PFSK-1 (cell line): Measurements from ENCODE around the gene CEP112.

Experiments
- FOXP2 ChIP-seq: optimal IDR thresholded peaks from 2 replicates; pipeline ENCODE3; 2011; ENCODE audit warnings: borderline replicate concordance, control low read depth, inconsistent platforms; ENCODE audit not compliant: insufficient read depth; ENCODE audit errors: extremely low read length, extremely low read depth
- POLR2AphosphoS5 ChIP-seq: IDR thresholded peaks from 2 replicates; pipeline ENCODE4 v1.6.1; 2012; ENCODE audit warnings: low read depth, mild to moderate bottlenecking, control low read depth, low read length, moderate library complexity
- SIN3A ChIP-seq: IDR thresholded peaks from 2 replicates; pipeline ENCODE4 v1.6.1; 2012; ENCODE audit warnings: mild to moderate bottlenecking, low read length, moderate library complexity, borderline replicate concordance; ENCODE audit not compliant: insufficient read depth
- TAF1 ChIP-seq: IDR thresholded peaks from 2 replicates; pipeline ENCODE4 v1.6.1; 2012; ENCODE audit warnings: low read length, control low read depth, borderline replicate concordance; ENCODE audit not compliant: insufficient read depth
- TF ChIP-seq, protein P1 (sequence below), 2 experiments: IDR thresholded peaks; 2 replicates each; pipeline versions ENCODE4 v1.6.1 to v1.8.0; 2011 to 2012; ENCODE audit warnings: low read depth in 2 of 2, low read length in 2 of 2, control low read depth in 1 of 2, inconsistent platforms in 1 of 2, mild to moderate bottlenecking in 1 of 2, moderate library complexity in 1 of 2; ENCODE audit not compliant: insufficient read depth in 1 of 2

The CEP112 gene

GRCh38 chr17:65953316-65954147 lies 238.4 kb downstream of the CEP112 start:
- TF ChIP-seq TAF1 (no peak), SIN3A (no peak), FOXP2 (no peak), POLR2AphosphoS5 (no peak)
- TF ChIP-seq, protein P1, sequence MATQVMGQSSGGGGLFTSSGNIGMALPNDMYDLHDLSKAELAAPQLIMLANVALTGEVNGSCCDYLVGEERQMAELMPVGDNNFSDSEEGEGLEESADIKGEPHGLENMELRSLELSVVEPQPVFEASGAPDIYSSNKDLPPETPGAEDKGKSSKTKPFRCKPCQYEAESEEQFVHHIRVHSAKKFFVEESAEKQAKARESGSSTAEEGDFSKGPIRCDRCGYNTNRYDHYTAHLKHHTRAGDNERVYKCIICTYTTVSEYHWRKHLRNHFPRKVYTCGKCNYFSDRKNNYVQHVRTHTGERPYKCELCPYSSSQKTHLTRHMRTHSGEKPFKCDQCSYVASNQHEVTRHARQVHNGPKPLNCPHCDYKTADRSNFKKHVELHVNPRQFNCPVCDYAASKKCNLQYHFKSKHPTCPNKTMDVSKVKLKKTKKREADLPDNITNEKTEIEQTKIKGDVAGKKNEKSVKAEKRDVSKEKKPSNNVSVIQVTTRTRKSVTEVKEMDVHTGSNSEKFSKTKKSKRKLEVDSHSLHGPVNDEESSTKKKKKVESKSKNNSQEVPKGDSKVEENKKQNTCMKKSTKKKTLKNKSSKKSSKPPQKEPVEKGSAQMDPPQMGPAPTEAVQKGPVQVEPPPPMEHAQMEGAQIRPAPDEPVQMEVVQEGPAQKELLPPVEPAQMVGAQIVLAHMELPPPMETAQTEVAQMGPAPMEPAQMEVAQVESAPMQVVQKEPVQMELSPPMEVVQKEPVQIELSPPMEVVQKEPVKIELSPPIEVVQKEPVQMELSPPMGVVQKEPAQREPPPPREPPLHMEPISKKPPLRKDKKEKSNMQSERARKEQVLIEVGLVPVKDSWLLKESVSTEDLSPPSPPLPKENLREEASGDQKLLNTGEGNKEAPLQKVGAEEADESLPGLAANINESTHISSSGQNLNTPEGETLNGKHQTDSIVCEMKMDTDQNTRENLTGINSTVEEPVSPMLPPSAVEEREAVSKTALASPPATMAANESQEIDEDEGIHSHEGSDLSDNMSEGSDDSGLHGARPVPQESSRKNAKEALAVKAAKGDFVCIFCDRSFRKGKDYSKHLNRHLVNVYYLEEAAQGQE (IDR thresholded peaks at IDR 0.05; ENCODE audit: insufficient read depth in 1 of 2, low read depth in 2 of 2, low read length in 2 of 2), result no peak

- TF ChIP-seq TAF1 (no peak), SIN3A (no peak)
- TF ChIP-seq, protein P1 (IDR thresholded peaks at IDR 0.05; ENCODE audit: insufficient read depth in 1 of 2, low read depth in 2 of 2, low read length in 2 of 2), result no peak
These were observed 239.3 kb downstream of the CEP112 start for GRCh38 chr17:65952586-65952985.

GRCh38 chr17:65952015-65952414 lies 239.9 kb downstream of the CEP112 start:
- TF ChIP-seq, protein P1 (IDR thresholded peaks at IDR 0.05; ENCODE audit: insufficient read depth in 1 of 2, low read depth in 2 of 2, low read length in 2 of 2), result no peak
- TF ChIP-seq SIN3A (no peak), FOXP2 (no peak), TAF1 (no peak), POLR2AphosphoS5 (no peak)

DNA sequence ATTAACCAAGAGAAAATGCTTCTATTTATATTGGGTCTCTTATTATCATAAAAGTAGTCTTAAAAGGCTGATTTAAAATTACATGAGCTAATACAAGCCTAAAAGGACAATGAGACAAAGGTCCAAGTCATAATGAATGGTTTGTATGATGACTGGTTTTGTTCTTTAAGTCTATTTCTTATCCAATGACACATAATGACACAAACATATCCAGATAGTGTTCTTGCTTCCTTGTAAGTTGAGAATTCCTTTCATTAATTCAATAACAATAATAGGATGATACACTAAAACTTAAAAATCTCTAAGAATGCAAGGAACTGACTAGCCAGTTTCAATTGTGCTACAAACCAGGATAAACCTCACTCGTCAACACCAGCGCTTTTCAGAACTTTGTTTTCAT lies 244.1 kb downstream of the CEP112 start:
- no peak for TF ChIP-seq POLR2AphosphoS5
- TF ChIP-seq, protein P1 (IDR thresholded peaks at IDR 0.05; ENCODE audit: insufficient read depth in 1 of 2, low read depth in 2 of 2, low read length in 2 of 2), result no peak
- TF ChIP-seq TAF1, result no peak
- TF ChIP-seq SIN3A, result no peak
- no peak for TF ChIP-seq FOXP2

DNA sequence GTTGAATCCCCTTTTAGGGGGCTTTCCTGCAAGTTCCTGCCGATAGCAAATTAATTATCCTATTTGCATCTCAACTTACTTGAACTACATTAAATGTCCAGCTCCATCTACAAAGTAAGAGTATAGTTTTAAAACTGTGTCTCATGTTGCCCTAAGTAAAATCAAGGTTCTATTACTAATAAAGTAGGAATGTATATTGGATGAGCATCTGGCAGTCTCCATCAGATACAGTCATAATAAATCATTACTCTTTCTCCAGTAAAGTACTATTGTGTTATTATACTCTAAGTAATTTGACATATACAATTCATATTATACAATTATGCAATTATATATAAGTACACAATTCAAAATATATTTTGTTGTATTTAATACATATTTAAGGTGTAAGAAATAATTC lies 249.3 kb downstream of the CEP112 start:
- TF ChIP-seq TAF1 (no peak), POLR2AphosphoS5 (no peak), SIN3A (no peak), FOXP2 (no peak)
- TF ChIP-seq, protein P1 (IDR thresholded peaks at IDR 0.05; ENCODE audit: insufficient read depth in 1 of 2, low read depth in 2 of 2, low read length in 2 of 2), result no peak
